ENCODE data around the gene SNAI3.

SNAI3 gene

GRCh38 chr16:88733630-88734360 is 47.5 kb upstream of the SNAI3 start:
- H3K27me3 ChIP-seq (ENCODE audit: insufficient read depth, poor library complexity, severe bottlenecking) = no peaks in the 10 kb centered on the region
- H3K36me3 ChIP-seq (ENCODE audit: low read depth) = peaks cover 57% of the 10 kb centered on the region
- ATAC-seq (ENCODE audit: low read depth) (no peak), DNase-seq (ENCODE audit: low spot score) (no peak)
- TF ChIP-seq, protein P1, sequence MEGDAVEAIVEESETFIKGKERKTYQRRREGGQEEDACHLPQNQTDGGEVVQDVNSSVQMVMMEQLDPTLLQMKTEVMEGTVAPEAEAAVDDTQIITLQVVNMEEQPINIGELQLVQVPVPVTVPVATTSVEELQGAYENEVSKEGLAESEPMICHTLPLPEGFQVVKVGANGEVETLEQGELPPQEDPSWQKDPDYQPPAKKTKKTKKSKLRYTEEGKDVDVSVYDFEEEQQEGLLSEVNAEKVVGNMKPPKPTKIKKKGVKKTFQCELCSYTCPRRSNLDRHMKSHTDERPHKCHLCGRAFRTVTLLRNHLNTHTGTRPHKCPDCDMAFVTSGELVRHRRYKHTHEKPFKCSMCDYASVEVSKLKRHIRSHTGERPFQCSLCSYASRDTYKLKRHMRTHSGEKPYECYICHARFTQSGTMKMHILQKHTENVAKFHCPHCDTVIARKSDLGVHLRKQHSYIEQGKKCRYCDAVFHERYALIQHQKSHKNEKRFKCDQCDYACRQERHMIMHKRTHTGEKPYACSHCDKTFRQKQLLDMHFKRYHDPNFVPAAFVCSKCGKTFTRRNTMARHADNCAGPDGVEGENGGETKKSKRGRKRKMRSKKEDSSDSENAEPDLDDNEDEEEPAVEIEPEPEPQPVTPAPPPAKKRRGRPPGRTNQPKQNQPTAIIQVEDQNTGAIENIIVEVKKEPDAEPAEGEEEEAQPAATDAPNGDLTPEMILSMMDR (IDR thresholded peaks at IDR 0.05; ENCODE audit: poor library complexity, severe bottlenecking) = no peak
- no peak overlapping the region for H3K27ac ChIP-seq (ENCODE audit: poor library complexity, severe bottlenecking)
- H3K4me3 ChIP-seq (ENCODE audit: severe bottlenecking) = no peak overlapping the region
- no peaks in the 10 kb centered on the region for H3K9me3 ChIP-seq (ENCODE audit: severe bottlenecking)
- no peaks in the 10 kb centered on the region for H3K4me1 ChIP-seq (ENCODE audit: insufficient read depth, poor library complexity, severe bottlenecking)

- TF ChIP-seq, protein P1 (IDR thresholded peaks at IDR 0.05; ENCODE audit: poor library complexity, severe bottlenecking) = no peak
- H3K4me3 ChIP-seq (ENCODE audit: severe bottlenecking) = no peak overlapping the region
- DNase-seq (ENCODE audit: low spot score) (no peak), ATAC-seq (ENCODE audit: low read depth) (peak; percentile 3; the same call in 1 of the 3 replicates)
- H3K36me3 ChIP-seq (ENCODE audit: low read depth) = peaks cover 53% of the 10 kb centered on the region
- H3K4me1 ChIP-seq (ENCODE audit: insufficient read depth, poor library complexity, severe bottlenecking) = no peaks in the 10 kb centered on the region
- no peak overlapping the region for H3K27ac ChIP-seq (ENCODE audit: poor library complexity, severe bottlenecking)
- no peaks in the 10 kb centered on the region for H3K9me3 ChIP-seq (ENCODE audit: severe bottlenecking)
- H3K27me3 ChIP-seq (ENCODE audit: insufficient read depth, poor library complexity, severe bottlenecking) = no peaks in the 10 kb centered on the region
Observed at GRCh38 chr16:88732961-88733294, 46.6 kb upstream of the SNAI3 start.

DNA sequence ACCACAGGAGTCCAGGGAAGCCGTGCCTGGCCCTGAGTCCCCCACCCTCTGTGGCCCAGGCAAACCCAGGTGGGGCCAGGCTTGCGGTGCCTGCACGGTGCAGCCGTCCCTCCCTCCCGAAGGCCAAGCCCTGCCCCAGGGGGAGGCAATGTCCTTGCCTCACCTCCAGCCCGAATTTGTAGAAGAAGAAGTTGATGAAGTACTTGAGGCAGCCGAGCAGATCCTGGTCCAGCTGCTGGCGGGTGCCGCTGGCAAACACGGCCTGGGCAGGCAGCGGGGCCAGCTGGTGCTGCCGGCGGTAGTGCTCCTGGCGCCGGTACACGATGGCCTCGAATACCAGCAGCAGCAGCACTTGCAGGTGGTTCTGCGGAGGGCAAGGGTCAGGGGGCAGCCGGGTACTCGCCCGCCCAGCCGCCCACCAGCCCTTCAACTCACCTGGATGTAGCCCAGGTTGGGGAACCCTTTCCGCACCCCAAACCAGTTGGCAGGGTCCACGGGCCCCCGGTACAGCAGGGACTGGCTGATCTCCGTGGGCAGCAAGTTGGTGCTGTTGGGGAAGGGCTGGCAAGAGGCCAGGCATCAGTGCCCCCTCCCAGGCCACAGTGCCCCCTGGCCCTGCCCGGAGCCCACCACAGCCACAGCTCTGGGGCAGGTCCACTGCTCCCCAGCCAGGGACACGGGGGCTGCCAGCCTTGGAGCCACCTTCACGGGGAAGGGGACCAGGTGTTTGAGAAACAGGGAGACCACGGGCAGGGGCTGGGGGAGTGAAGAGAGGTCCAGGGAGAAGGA is 46.1 kb upstream of the SNAI3 start:
- no peak overlapping the region for H3K4me3 ChIP-seq (ENCODE audit: severe bottlenecking)
- no peaks in the 10 kb centered on the region for H3K4me1 ChIP-seq (ENCODE audit: insufficient read depth, poor library complexity, severe bottlenecking)
- no peaks in the 10 kb centered on the region for H3K9me3 ChIP-seq (ENCODE audit: severe bottlenecking)
- DNase-seq (ENCODE audit: low spot score) (no peak), ATAC-seq (ENCODE audit: low read depth) (peak; percentile 54)
- no peak overlapping the region for H3K27ac ChIP-seq (ENCODE audit: poor library complexity, severe bottlenecking)
- no peaks in the 10 kb centered on the region for H3K27me3 ChIP-seq (ENCODE audit: insufficient read depth, poor library complexity, severe bottlenecking)
- TF ChIP-seq, protein P1 (IDR thresholded peaks at IDR 0.05; ENCODE audit: poor library complexity, severe bottlenecking) = no peak
- peaks cover 54% of the 10 kb centered on the region for H3K36me3 ChIP-seq (ENCODE audit: low read depth)

- TF ChIP-seq, protein P1 (IDR thresholded peaks at IDR 0.05; ENCODE audit: poor library complexity, severe bottlenecking) = no peak
- Histone ChIP-seq H3K27ac (ENCODE audit: poor library complexity, severe bottlenecking) (no peak overlapping the region), H3K4me1 (ENCODE audit: insufficient read depth, poor library complexity, severe bottlenecking) (no peaks in the 10 kb centered on the region), H3K4me3 (ENCODE audit: severe bottlenecking) (no peak overlapping the region), H3K36me3 (ENCODE audit: low read depth) (peaks cover 60% of the 10 kb centered on the region), H3K27me3 (ENCODE audit: insufficient read depth, poor library complexity, severe bottlenecking) (no peaks in the 10 kb centered on the region), H3K9me3 (ENCODE audit: severe bottlenecking) (no peaks in the 10 kb centered on the region)
- peak; percentile 28 for ATAC-seq (ENCODE audit: low read depth)
- DNase-seq (ENCODE audit: low spot score) = no peak
Observed at GRCh38 chr16:88731699-88732098, 45.4 kb upstream of the SNAI3 start.
